COLO829 (cell line): ENCODE data around the gene SEMA4D.

Experiments used
- DNase-seq: peaks from one replicate; pipeline ENCODE4 v3.0.0; 2012; ENCODE audit warnings: low spot score

Gene SEMA4D

DNA sequence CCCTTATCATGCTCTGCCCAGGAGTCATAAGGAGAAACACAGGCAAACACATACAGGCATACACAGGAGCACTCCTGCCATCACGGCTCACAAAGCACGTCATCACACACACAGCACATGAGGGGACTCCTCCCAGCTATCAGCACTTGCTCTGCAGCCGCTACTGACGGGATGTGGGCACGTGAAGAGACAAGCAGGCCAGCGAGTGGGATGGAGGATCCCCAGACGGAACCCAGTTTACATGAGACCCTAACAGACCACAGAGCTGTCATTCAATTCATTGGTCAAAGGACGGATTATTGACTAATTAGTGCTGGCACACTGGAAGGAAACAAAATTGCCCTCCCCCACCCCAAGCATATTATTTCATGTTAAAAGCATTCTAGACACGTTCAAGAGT, 53.6 kb downstream of the SEMA4D start:
- no peak for DNase-seq

DNA sequence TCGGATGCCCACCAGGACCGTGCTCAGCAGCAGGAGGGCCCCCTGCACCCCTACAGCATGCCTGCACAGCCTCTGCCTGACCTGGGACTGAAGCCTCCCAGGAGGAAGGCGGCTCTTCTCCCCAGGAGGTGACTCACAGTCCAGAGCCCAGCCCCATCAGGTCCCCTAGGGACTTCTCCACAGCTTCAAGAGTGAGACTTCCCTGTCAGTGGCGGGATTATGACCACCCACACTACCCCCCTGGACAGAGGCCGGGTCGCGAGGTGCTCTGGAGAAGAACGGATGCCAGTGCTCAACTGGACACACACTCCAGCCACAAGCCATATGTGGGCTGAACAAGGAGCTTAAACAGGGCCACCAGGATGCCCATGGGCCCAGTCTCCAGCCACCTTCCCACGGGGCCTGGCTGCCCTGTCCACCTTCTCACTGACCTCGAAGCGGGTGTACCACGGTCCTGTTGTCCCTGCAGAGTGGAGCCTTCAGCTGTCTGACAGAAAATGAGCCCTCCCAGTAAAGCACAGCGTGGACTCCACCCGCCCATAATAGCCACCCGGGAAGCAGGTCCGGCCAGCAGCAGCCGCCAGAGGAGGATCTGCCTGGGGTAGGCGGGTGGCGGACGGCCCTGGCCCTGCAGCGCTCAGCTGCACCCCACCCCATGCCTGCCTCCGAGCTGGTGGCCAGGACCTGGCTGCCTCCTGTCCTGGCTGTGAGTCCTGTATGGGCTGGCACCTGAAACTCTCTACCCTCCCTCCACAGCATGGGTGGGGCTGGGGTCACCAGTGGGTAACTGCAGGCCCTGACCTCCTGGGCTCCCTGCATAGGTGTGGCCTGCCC, 54.7 kb downstream of the SEMA4D start:
- no peak for DNase-seq

- DNase-seq = no peak
Measured at GRCh38 chr9:89442501-89442978, 55.4 kb downstream of the SEMA4D start.

- DNase-seq = no peak
Measured at GRCh38 chr9:89441986-89442385, 55.9 kb downstream of the SEMA4D start.

GRCh38 chr9:89441655-89441970, 56.3 kb downstream of the SEMA4D start:
- DNase-seq = no peak

DNA sequence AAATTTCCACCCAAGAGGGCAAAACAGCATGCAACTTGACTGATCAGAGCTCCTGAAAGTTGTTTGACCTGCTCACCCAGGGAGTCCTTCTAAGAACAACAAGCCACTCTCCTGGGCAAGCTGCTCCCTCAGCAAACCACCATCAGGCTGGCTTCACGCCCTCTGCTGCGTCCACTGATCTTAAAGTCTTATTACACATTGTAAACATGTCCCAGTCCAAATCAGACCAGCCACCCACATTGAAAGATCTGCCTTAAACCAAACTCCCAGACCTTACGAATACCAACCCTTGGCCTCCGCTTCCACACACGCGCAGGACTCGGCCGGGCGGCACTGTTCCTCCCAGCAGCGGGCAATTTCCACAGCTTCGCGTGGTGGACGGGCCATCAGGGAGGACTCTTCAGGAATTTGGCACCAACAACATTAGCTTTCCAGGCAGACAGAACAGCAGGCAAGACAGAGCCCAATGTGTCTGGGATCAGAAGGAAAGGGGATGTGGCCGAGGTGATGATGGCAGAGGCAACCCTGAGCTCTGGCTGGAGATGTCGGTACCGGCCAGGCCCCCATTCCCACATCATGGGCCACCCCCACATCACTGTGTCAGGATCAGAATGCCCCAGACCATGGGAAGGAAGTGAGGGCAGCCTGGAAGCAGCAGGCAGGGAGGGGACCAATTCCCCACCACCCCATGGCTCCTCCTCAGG, 56.8 kb downstream of the SEMA4D start:
- no peak for DNase-seq

DNA sequence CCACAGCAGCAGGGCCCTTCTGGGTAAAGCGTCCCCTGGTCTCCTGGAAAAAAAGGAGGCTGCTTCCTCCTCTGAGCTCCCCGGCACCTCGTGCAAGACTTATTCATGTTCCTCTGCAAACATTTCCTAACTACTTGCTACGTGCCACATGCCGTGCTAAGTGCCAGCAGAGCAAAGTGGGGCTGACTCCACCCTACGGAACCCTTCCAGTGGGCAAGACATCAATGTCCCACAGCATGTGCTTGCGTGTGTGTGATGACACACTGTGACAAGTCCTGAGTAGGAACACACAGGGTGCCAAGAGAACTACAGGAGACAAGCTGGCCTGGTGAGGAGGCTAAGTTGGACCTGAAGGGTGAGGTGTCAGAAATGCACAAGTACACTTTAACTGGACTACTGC, 57.4 kb downstream of the SEMA4D start:
- DNase-seq = no peak

DNA sequence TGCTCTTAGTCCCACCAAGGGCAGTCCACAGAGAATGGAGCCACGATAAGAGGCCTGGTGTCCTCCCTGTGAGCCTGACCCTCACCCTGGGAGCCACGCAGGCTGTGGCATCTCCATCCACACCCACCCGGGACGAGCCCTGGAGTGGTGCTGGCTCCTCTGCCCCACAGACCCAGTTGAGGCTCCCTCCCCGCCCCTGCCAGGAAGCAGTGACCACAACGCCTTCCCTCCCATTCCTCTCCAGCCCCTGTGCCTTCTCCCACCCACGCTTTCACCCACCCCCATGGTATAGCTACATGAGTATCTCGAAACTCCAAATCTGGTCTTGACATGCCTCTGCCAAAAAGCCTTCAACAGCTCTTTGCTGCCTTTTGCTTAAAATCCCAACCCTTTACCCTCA, 57.9 kb downstream of the SEMA4D start:
- DNase-seq = no peak

GRCh38 chr9:89439571-89439970, 58.3 kb downstream of the SEMA4D start:
- DNase-seq = no peak

- no peak for DNase-seq
Measured at GRCh38 chr9:89438194-89438593, 59.7 kb downstream of the SEMA4D start.

GRCh38 chr9:89437772-89438171, 60.1 kb downstream of the SEMA4D start:
- DNase-seq = no peak

- DNase-seq = no peak
Measured at GRCh38 chr9:89436963-89437625, 60.8 kb downstream of the SEMA4D start.

DNA sequence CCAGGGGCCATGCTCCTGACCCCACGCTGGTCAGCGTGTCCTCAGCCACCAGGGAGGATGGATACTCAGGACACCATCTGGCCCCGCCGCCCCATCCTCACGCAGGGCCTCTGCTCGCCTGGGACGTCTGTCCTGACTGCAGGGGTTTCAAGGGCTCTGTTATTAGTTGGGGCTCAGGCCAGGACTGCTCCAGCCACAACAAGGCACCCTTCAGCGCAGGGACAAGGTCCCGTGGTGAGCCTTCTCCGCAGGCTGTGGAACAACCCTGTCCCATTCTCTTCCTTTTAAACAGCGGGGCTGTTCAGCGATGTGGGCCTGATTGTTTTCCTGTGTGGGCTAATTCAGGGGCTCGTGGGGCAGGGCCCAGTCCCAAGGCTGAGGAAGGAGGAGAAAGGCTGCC, 61.6 kb downstream of the SEMA4D start:
- no peak for DNase-seq

GRCh38 chr9:89435071-89435823, 62.7 kb downstream of the SEMA4D start:
- no peak for DNase-seq

GRCh38 chr9:89434636-89435035, 63.3 kb downstream of the SEMA4D start:
- no peak for DNase-seq

GRCh38 chr9:89433826-89434225, 64.1 kb downstream of the SEMA4D start:
- DNase-seq = no peak

DNA sequence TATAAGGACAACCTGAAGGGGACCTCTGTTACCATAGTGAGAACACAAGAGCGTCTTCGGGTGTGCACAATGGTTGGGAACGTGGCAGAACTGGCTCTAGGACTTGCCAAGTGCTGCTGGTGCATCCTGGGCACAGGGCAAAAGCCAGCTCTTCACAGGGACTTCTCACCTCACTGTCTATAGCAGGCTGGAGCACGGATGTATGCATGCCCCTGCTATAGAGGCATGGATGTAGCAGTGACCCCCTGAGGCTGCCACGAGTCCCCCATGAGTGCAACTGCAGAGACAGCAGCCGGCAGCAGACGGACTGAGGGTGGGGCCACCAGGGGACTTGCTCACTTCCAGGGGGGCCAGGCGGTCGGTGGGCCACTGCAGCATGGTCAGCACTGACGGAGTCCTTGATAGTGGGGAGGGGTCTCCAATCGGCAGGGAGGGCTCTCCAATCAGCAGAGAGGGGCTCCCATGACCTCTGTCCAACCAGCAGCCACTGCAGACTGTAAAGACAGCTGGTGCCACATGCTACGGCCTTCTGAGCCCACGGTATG, 64.9 kb downstream of the SEMA4D start:
- DNase-seq = no peak

DNA sequence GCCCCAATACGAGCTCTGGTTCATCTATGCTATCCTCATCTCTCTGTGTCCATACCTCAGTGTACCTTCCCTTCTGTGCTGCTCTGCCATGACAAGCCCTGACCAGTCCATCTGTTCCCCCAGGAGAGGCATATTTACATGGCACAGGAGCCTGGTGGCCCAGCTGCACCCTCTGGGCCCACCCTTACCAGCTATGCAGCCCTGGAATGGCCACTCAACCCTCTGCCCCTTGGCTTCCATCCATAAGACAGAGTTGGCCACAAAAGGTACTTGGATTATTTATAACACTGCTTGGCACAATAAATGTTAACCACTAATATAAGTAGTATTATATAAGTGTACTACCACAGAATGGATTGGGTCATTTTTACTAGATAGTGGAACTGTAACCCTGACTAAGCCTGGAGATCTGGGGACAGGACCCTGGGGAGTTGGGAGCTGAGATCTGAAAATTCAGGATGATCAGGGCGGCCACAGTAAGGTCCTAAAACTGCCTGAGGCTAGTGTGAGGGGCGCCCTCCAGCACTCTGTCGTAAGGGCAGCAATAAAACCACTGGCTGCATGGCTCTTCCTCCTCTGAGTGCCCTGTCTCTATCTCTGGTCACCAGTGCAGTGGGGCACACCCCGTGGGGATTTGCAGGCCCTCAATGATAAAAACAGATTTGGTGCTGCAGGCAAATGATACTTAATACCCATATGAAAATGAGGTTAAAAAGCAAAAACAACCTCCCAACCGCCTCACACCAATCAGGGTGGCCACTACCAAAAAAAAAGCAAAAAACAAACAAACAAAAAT, 65.8 kb downstream of the SEMA4D start:
- DNase-seq = no peak

- no peak for DNase-seq
Measured at GRCh38 chr9:89430995-89431394, 66.9 kb downstream of the SEMA4D start.

GRCh38 chr9:89428901-89429890, 68.7 kb downstream of the SEMA4D start:
- no peak for DNase-seq
